Activated B cell treated with CpG ODN at 0.5 μM for 24 hours (primary cell): ENCODE measurements around the gene OR5H6. TPM values are rescaled to one million over a fixed set of nuclear protein-coding genes. Genes with fewer than 3 reads are reported as not detected.
"Not testable (repeated sequence)": the region's sequence is repeated elsewhere in the genome, so short reads cannot be mapped to it uniquely, and the experiment has no call there.

ENCODE experiments used
- ATAC-seq: fragments of 200-7000 bp; cut with Tn5 transposase; one replicate; pipeline ENCODE4 v1.10.0; 2021; ENCODE audit warnings: low read depth, mild to moderate bottlenecking, moderate library complexity
- CTCF ChIA-PET: fragments of 350-600 bp; sonication (Branson Sonifier 250); formaldehyde crosslinking; loops from one replicate; lab custom pipeline; 2021; ENCODE audit warnings: antibody characterized with exemption; lab: Charles Lee
- POLR2A ChIA-PET: fragments of 350-600 bp; sonication (Branson Sonifier 250); formaldehyde crosslinking; loops from one replicate; lab custom pipeline; 2021; ENCODE audit warnings: antibody characterized with exemption; lab: Charles Lee
- DNase-seq: peaks from one replicate; pipeline ENCODE4 v3.0.0; 2022
- H3K27ac Mint-ChIP-seq: one replicate; pipeline ENCODE4 v1.8.0; 2020; ENCODE audit warnings: mixed read lengths
- H3K27me3 Mint-ChIP-seq: one replicate; pipeline ENCODE4 v1.8.0; 2021; ENCODE audit warnings: mixed read lengths
- H3K36me3 Mint-ChIP-seq: one replicate; pipeline ENCODE4 v1.8.0; 2021; ENCODE audit warnings: low read depth, mixed read lengths
- H3K4me1 Mint-ChIP-seq: one replicate; pipeline ENCODE4 v1.8.0; 2021; ENCODE audit warnings: mixed read lengths
- H3K4me3 Mint-ChIP-seq: one replicate; pipeline ENCODE4 v1.8.0; 2020; ENCODE audit warnings: mild to moderate bottlenecking, mixed read lengths
- H3K9me3 Mint-ChIP-seq: one replicate; pipeline ENCODE4 v1.8.0; 2020; ENCODE audit warnings: mixed read lengths
- CTCF ChIP-seq: fragments of 200-600 bp; IDR thresholded peaks from one replicate; pipeline ENCODE4 v1.8.0; 2022; ENCODE audit warnings: antibody characterized with exemption, mild to moderate bottlenecking
- intact Hi-C: fragments of 100-400 bp; cut with micrococcal nuclease; formaldehyde crosslinking; loops from one replicate; pipeline ENCODE4 v1.15.1; 2024
- total RNA-seq: library from RNA; stranded (reverse); gene quantifications from 2 replicates; pipeline ENCODE4 v1.2.3, GENCODE V29; 2022

OR5H6 gene
- total RNA-seq, 1 donor from 2014 or later, result not detected

DNA sequence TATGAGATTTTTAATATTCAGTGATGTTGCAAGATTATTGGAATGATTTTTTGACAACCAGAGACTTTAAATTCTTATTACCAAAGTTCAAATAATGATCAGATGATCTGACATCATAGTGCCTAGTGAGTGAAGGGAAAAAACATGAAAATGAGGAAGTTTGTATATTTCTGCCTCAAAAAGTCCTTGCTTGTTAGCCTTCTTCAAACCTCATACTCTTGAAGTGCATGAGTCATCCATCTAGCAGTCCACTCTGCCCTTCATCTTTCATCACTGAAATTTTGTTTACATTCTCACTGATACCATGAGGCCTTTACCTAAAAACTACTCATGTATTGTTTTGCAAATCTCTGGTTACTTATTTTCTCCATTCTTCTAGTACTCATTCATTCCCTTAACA, 23.9 kb upstream of the OR5H6 start:
- intact Hi-C loops, result no loop called here
- CTCF ChIA-PET, result no interaction called here
- TF ChIP-seq CTCF, result no peak
- Mint-ChIP-seq H3K27ac (no peak overlapping the region), H3K36me3 (no peaks in the 10 kb centered on the region), H3K27me3 (no peaks in the 10 kb centered on the region), H3K4me3 (no peak overlapping the region), H3K4me1 (no peaks in the 10 kb centered on the region), H3K9me3 (no peaks in the 10 kb centered on the region)
- ATAC-seq (no peak), DNase-seq (no peak)
- POLR2A ChIA-PET, result no interaction called here

DNA sequence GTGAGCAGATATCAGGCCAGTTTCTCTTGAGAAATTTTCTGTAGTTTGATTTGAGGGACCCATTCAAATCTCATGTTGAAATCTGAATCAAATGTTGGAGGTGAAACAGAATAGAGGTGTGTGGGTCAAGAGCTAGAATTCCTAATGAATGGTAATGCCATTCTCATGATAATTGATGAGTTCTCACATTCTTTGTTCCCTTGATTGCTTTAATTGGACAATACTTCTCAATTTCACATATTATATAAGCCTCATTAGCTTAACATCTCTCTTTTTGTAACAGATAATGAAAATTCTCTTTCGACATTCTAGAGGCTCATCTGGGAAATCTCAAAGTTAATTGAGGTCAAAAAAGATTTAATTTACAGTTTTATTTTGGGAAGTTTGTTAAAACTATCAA, 21.9 kb upstream of the OR5H6 start:
- no peak for ATAC-seq
- H3K4me1 Mint-ChIP-seq, result no peaks in the 10 kb centered on the region
- intact Hi-C loops, result no loop called here
- no peak overlapping the region for H3K27ac Mint-ChIP-seq
- ChIA-PET POLR2A (no interaction called here), CTCF (no interaction called here)
- H3K36me3 Mint-ChIP-seq, result no peaks in the 10 kb centered on the region
- TF ChIP-seq CTCF, result no peak
- no peaks in the 10 kb centered on the region for H3K27me3 Mint-ChIP-seq
- H3K9me3 Mint-ChIP-seq, result no peaks in the 10 kb centered on the region
- DNase-seq, result no peak
- H3K4me3 Mint-ChIP-seq, result no peak overlapping the region

GRCh38 chr3:98243843-98244242, 20.2 kb upstream of the OR5H6 start:
- POLR2A ChIA-PET, result no interaction called here
- no peak overlapping the region for H3K4me3 Mint-ChIP-seq

GRCh38 chr3:98246142-98246541, 17.9 kb upstream of the OR5H6 start:
- H3K9me3 Mint-ChIP-seq, result no peaks in the 10 kb centered on the region
- no peaks in the 10 kb centered on the region for H3K4me1 Mint-ChIP-seq
- POLR2A ChIA-PET, result no interaction called here

More at GRCh38 chr3:98243843-98244242, 20.2 kb upstream of the OR5H6 start:
- intact Hi-C loops, result no loop called here
- Mint-ChIP-seq H3K27me3 (no peaks in the 10 kb centered on the region), H3K27ac (no peak overlapping the region), H3K36me3 (no peaks in the 10 kb centered on the region), H3K9me3 (no peaks in the 10 kb centered on the region), H3K4me1 (no peaks in the 10 kb centered on the region)
- CTCF ChIA-PET, result no interaction called here
- no peak for TF ChIP-seq CTCF
- no peak for ATAC-seq
- no peak for DNase-seq

GRCh38 chr3:98256026-98256425, 8.0 kb upstream of the OR5H6 start:
- intact Hi-C loops, CTCF ChIA-PET, DNase-seq, H3K9me3 Mint-ChIP-seq, H3K4me1 Mint-ChIP-seq, POLR2A ChIA-PET, H3K27ac Mint-ChIP-seq, H3K27me3 Mint-ChIP-seq, ATAC-seq, H3K36me3 Mint-ChIP-seq, H3K4me3 Mint-ChIP-seq: not testable (repeated sequence)

More at GRCh38 chr3:98246142-98246541, 17.9 kb upstream of the OR5H6 start:
- H3K27me3 Mint-ChIP-seq, result no peaks in the 10 kb centered on the region
- DNase-seq (no peak), ATAC-seq (no peak)
- no peak overlapping the region for H3K27ac Mint-ChIP-seq
- H3K4me3 Mint-ChIP-seq, result no peak overlapping the region
- TF ChIP-seq CTCF, result no peak
- H3K36me3 Mint-ChIP-seq, result no peaks in the 10 kb centered on the region
- CTCF ChIA-PET, result no interaction called here
- intact Hi-C loops, result no loop called here

- intact Hi-C loops, result no loop called here
- no peak overlapping the region for H3K4me3 Mint-ChIP-seq
- no peaks in the 10 kb centered on the region for H3K36me3 Mint-ChIP-seq
- POLR2A ChIA-PET, result no interaction called here
- DNase-seq, result no peak
- no peak for TF ChIP-seq CTCF
- H3K4me1 Mint-ChIP-seq, result no peaks in the 10 kb centered on the region
- ATAC-seq, result no peak
- CTCF ChIA-PET, result no interaction called here
- H3K27ac Mint-ChIP-seq, result no peak overlapping the region
- H3K9me3 Mint-ChIP-seq, result no peaks in the 10 kb centered on the region
- H3K27me3 Mint-ChIP-seq, result no peaks in the 10 kb centered on the region
These were observed 4.3 kb upstream of the OR5H6 start for GRCh38 chr3:98259707-98260106.
